Limb (tissue), 2 donors: Measurements from ENCODE around the gene RBM26.

Experiments used
- DNase-seq, 2 donors: peaks; one replicate each; pipeline ENCODE4 v3.0.0-alpha.2; 2016; ENCODE audit errors: extremely low spot score in 2 of 2

The RBM26 gene

DNA sequence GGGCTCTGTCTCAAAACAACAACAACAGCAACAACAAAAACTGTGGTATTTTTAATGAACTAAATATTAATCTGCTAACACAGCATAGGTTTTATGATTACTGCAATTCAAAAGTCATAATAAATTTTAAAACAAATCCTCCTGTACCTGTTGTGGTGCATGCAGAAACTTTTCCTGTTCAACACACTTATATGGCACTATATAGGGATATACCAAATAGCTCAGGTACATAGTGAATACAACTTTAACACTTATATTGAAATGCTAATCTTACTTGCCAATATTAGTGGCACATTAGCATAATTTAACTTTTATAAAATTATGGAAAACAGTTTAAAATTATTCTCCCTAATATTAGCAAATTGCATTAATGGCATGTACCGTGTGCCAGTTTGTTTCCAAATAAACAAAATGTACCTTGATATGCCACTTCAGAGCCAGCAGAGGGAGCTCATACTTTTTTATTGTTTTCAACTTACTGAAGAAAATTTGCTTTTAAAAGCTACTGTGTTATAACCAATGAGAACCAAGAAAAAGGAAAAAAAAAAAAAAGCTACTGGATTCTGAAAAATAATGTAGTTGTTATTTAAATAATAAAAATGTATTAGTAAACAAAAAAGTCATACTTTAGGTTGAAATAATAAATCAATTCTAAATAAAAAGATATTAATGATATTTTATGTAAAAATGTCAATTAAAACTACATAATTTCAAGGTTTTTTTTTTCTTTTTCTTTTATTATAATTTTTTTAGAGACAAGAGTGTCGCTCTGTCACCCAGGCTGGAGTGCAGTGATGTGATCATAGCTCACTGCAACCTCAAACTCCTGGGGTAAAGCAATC, 18.0 kb upstream of the RBM26 start:
- DNase-seq, result peak in 1 of 2 donors; percentile 64

- DNase-seq, result no peak
These were observed 17.3 kb upstream of the RBM26 start for GRCh38 chr13:79423340-79423739.

- no peak for DNase-seq
These were observed 13.3 kb upstream of the RBM26 start for GRCh38 chr13:79419365-79419764.

DNA sequence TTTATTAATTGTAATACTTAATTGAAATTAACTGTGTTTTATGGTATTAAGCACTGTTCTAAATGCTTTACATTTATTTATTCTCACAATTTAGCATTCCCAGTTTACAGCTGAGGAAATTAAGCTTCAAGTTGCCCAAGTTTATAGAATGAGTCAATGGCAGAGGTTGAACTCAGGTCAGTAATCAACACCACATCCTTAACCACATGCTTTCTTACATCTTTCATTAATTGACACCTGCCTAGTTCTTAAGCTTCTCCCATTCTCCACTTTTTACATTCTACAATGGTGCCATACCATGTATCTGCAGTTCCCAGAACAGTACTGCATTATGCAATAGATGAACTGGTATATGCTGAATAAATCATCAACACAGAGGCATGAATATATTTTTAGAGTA, 11.7 kb upstream of the RBM26 start:
- no peak for DNase-seq

DNA sequence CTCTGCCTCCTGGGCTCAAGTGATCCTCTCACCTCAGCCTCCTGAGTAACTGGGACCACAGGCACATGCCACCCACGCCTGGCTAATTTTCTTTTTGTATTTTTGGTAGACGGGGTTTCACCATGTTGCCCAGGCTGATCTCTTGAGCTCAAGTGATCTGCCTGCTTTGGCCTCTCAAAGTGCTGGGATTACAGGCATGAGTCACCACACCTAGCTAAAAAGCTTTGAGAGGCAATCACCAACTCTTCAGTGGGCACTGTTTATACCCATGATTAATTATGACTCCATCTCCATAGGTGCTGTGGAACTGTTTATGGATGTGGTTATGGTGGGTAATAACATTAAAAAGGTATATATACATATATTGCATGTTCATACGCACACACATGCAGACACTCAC, 7.5 kb upstream of the RBM26 start:
- DNase-seq, result no peak

DNA sequence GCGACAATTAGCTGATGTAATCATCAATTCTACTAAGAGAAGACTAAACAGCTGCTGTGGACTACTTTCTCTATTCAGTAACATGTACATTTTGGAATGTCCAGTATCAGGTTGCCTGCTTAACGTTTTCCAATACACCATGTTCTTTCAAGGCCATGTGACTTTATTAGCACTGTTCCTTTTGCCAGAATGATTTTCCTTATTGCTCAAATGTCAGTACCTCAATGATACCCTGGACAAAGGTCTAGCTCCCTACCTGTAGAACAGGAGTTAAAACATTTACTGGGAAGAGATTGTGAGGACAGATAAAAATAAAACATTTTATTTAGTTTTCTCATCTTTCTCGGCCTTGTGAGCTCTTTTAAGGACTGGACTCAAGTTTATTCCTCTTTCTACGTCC, 3.8 kb upstream of the RBM26 start:
- no peak for DNase-seq

DNA sequence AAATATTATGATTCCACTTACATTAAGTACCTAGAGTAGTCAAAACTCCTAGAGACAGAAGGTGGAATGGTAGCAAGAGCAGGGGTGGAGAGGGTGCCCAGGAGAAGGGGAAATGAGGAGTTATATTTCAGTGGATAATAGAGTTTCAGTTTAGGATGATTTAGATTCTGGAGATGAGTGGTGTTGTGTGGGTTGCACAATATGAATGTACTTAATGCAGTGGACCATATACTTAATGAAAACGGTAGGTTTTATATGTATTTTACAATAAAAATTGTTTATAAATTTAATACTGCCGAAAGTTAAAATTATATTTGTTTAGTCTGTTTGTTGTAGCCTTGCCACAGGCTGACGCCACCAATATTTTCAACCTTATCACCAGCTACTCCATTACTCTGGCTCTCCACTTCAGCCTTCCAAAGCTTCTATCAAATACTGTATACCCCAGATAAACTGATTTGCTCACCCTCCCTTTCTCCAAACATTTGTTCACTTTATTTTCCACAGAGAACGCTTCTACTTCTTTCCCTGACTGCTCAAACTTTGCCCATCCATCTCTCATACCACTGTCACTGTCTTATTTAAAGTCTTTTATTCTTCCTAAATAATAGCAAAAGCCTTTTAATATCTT, 1.4 kb upstream of the RBM26 start:
- DNase-seq, result no peak

DNA sequence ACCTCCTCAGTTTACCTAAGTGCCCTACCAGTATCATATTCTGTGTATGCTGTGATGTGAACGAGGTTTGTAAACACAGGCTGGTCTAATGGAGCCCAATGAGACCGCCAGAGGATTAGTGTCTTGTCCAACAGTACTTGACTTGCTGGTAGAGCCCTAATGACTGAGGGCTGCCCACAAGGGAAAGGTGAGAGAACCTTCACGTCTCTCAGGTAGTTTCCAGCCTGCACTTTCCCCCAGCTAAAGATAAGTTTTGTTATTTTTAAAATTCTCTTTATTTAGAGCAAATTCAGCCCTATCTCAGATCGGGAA, 498 bp upstream of the RBM26 start:
- DNase-seq, result no peak

GRCh38 chr13:79405501-79405830, 589 bp downstream of the RBM26 start:
- DNase-seq, result peak in 1 of 2 donors; percentile 46

DNA sequence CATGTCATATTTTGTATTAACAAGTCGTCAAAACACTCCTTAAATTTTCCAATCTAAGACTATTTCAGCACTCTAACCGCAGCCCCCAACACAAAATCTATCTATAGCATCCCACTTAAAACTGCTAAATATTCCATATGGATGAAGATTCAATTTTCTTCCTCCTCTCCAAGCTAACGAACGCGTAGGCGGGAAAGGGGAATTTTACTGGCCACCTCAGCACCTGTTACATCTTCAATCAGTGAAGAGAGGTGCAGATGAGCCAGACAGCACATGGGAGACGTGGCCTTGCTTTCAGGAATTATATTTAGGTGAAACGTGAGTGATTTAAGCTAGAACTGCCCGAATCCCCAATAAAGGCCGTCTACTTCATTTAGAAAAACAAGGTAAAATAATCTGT, 1.1 kb downstream of the RBM26 start:
- DNase-seq, result no peak

DNA sequence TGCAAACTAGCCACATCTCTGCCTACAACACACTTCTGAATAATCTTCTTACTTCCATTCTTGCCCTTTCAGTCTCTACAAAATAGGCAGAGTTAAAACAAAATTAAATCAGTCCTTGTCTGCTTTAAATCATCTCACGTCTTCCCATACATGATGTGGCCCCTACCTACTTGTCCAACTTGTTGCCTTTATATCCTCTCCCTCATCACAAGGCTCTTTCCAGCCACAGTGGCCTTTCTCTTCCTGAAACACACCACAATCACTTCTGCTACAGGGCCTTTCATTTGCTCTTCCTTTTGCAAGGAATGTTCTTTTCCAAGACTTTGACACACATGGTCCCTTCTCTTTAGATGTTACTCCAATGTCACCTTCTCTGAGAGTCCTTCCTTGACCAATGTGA, 1.7 kb downstream of the RBM26 start:
- no peak for DNase-seq

DNA sequence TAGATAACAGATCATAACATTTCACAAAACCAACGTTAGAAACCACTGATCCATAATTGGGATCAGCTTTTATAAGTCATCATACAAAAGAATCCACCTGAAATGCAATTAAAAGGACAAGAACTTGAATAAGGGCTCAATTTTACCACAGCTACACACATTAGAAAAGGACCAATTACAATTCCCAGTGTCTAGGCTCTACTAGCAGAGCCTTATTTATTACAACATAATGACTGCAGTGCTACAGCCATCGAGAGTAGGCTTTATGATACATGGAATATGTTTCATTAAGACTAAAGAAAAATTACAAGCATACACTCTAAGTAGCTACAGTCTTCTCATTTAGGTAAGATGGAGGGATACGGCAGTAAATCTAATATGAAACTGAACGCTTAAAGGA, 2.9 kb downstream of the RBM26 start:
- DNase-seq, result no peak

- no peak for DNase-seq
These were observed 3.4 kb downstream of the RBM26 start for GRCh38 chr13:79402679-79403078.

DNA sequence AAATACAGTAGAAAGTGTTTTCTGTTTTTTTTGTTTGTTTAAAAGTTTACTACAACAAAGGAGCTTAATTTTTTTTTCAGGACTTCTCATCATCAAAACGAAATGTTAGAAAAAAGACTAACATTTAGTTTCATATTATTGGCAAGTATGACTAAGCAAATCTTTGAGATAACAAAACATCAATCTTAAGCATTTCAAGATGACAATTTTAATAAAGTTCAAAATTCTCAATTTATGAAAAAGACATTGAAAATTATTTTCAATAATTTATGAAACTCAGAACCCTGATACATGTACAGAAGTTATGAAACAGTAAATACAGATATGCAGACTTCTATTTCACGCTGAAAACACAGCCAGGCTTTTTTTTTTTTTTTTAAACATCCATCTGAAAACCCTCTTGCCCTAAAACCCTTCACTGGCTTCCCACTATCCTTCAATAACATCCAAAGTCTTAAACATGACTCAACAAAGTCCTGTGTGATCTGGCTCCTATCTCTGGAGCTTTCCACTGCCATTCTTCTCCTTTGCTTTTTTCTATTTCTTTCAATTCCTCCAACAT, 3.9 kb downstream of the RBM26 start:
- no peak for DNase-seq

DNA sequence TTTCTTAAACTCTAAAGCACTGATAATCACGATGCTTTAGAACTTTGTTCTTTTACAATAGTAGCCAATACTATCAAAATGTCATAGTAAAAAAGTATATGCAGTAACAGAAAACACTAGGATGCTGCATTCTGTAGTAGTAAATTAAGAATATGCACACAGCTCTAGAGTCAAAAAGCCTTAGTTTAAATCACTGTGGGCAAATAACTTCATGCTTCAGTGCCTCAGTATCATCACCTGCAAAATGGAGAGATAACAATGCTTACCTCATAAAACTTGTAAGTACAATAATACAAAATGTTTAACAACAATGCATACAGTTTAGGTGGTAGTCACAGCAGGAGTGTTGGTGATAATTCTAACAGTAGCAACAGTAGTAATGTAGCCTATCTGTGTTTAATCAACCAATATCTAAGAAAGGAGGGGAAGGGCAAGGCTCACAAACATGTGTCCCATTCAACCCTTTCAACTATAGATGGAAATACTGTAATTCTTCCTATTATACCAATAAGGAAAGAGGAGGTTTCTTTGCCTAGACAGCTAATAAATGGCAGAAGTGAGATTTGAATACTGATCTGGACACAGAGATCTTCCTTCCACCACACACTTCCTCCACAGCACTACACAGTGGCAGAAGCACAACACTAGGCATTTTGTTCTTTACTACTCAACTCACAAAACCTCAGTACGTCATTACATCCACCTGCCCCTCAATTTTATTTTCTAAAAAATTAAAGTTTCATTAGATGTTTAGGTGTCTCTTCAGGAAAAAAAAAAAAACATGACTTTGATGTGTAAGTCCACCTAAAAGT, 4.6 kb downstream of the RBM26 start:
- no peak for DNase-seq

GRCh38 chr13:79398915-79399314, 7.1 kb downstream of the RBM26 start:
- no peak for DNase-seq

DNA sequence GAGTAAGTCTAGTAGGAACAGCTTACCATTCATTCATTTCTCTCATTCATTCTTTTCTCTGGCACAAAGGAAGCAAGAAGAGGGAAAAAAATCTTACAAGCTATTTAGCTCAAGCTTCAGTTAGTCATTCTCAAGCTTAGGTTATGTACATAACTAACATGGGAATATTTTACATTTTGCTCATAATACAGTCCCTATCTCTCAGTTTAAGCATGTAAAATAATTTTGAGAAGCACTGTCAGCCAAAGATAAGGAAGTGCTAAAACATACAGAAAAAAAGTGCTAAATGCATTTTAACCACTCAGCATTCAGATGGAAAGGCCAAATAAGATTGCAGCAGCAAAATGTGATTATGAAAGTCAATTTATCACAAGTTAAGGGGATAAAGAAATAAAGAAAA, 7.9 kb downstream of the RBM26 start:
- DNase-seq, result no peak

DNA sequence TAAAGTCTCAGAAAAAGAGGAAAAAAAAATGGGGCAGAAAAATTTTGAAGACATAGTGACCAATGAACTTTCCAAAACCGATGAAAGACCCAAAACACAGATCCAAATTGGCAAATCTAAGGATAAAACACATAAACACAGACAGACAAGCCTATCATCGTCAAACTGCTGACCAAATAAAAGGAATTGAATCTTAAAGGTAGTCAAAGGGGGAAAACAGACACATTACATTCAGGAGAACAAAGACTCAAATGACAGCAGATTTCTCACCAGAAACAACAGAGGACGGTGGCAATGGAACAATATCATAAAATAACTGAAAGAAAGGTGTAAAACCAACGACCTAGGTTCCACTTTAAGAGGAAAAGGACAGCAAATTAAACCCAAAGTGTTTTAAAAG, 10.2 kb downstream of the RBM26 start:
- no peak for DNase-seq

DNA sequence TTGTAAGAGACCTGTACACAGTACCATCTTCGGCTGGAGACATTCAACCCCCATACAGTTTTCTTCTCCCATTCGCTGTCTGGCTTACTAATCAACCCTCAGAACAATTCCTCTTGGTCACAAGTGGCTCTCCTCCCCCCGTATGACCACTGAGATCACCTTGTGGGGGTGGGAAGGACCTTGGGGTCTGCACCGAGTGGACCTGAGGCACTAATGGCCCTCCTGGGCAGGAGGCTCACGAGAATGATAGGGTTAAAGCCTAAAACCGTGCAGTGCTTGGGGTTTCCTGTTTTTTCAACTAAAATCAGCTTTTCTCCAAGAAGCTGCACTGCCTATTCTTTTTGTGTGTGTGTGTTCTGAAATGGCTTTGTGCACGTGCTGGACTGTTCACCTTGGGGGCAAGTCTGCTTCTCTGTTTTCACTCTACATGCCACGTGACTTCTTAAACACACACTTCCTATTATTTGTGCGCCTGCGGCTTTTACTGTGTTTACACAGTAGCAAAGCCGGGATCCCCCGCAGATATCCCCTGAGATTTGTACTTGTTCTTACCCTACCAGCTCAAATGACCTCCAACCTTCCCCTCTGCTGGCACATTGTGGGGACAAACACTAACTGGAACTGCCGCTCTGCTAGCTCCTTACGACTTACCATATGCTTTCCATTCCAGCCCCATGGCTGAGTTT, 12.3 kb downstream of the RBM26 start:
- no peak for DNase-seq

- DNase-seq, result no peak
These were observed 13.0 kb downstream of the RBM26 start for GRCh38 chr13:79392882-79393563.

DNA sequence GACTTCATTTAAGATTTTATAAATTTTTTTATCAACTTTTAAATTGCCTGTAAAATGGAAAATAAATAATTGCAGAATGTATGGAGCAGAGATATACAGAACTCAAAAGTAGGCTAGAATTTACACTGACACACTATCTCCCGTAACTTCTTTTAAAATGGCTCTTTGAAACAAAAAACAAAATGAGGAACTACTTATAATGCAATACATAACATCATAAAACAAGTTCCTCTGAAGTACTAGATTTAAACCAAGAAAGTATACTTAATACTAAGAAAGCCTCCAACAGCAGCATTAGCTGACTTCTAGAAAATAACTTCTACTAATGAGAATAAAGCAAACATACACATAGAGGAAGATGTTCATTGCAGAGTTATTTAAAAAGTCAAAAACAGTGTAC, 17.0 kb downstream of the RBM26 start:
- DNase-seq, result no peak
